K562 (cell line): ENCODE results near the gene MCM9. TPM values are rescaled to one million over a fixed set of nuclear protein-coding genes. Genes with fewer than 3 reads are reported as not detected.

Source experiments
- EP300 ChIP-seq: IDR thresholded peaks from 2 replicates; pipeline ENCODE4 v1.6.1; 2012; ENCODE audit warnings: low read length, improper control_type of control experiment
- HLTF ChIP-seq: fragments of 450-650 bp; IDR thresholded peaks from 2 replicates; pipeline ENCODE4 v1.6.1; 2016
- KDM5B ChIP-seq: fragments of 200-600 bp; sonication (generic); IDR thresholded peaks from 2 replicates; pipeline ENCODE4 v1.6.1; 2012; ENCODE audit warnings: low read depth, mild to moderate bottlenecking, moderate library complexity, low read length, control low read depth, inconsistent platforms; ENCODE audit not compliant: insufficient replicate concordance
- MAZ ChIP-seq, 2 experiments: fragments of 450-650 bp in 1 of 2; sonication (generic) in 1 of 2; formaldehyde crosslinking; IDR thresholded peaks in 1 of 2; conservative IDR thresholded peaks in 1 of 2; 2 replicates each; pipeline versions ENCODE4 v1.4.0 to v1.5.0; 2020; ENCODE audit warnings: mild to moderate bottlenecking in 1 of 2, missing genetic modification reagents in 1 of 2
- POLR2A ChIP-seq: fragments of 450-650 bp; conservative IDR thresholded peaks from 2 replicates; pipeline ENCODE4 v1.6.1; 2016
- RB1 ChIP-seq: fragments of 450-650 bp; IDR thresholded peaks from 2 replicates; pipeline ENCODE4 v1.6.1; 2017; ENCODE audit warnings: low read depth, mild to moderate bottlenecking
- RBBP5 ChIP-seq: fragments of 200-600 bp; sonication (generic); IDR thresholded peaks from 2 replicates; pipeline ENCODE4 v1.6.1; 2012; ENCODE audit warnings: borderline replicate concordance, mild to moderate bottlenecking, low read length, control low read depth, inconsistent platforms; ENCODE audit not compliant: insufficient read depth, poor library complexity, severe bottlenecking
- RCOR1 ChIP-seq, 2 experiments: IDR thresholded peaks; 2 replicates each; pipeline ENCODE4 v1.6.1; 2012; ENCODE audit warnings: low read depth in 2 of 2, low read length in 2 of 2, borderline replicate concordance in 1 of 2, improper control_type of control experiment in 1 of 2
- SMAD4 ChIP-seq: fragments of 250-450 bp; sonication (Bioruptor Pico); conservative IDR thresholded peaks from 2 replicates; pipeline ENCODE4 v1.8.0; 2021; ENCODE audit warnings: inconsistent platforms, mild to moderate bottlenecking, moderate library complexity
- TARDBP ChIP-seq: fragments of 450-650 bp; IDR thresholded peaks from 2 replicates; pipeline ENCODE4 v1.6.1; 2016
- ZNF24 ChIP-seq: fragments of 450-650 bp; IDR thresholded peaks from 2 replicates; pipeline ENCODE4 v1.6.1; 2016
- ZNF584 ChIP-seq: fragments of 200-800 bp; sonication (Bioruptor generic); IDR thresholded peaks from 2 replicates; pipeline ENCODE4 v1.6.1; 2016; ENCODE audit warnings: low read depth, mild to moderate bottlenecking, missing genetic modification characterization, missing compliant biosample characterization
- polyA plus RNA-seq, 8 experiments: library from polyadenylated mRNA; depleted of rRNA in 4 of 8; stranded (reverse) in 5 of 8; unstranded in 3 of 8; fragments of >200 nt; fragmentation: Nextera tagmentation in 2 of 8; fragmentation: Illumina TruSeq in 1 of 8; extraction: Ambion mirVana in 2 of 8; extraction: Trizol in 1 of 8; gene quantifications; 2 replicates each; pipeline versions ENCODE4 v1.2.1 to v1.2.3, GENCODE V29; 2011 to 2014; ENCODE audit warnings: inconsistent platforms in 1 of 8, missing spikeins in 1 of 8
- total RNA-seq, 7 experiments: library from RNA; depleted of rRNA in 6 of 7; stranded (reverse); fragments of >200 nt in 6 of 7; fragmentation: Illumina TruSeq in 2 of 7; extraction: Trizol in 2 of 7; gene quantifications; 2 replicates each; pipeline versions ENCODE4 v1.2.1 to v1.2.3, GENCODE V29; 2011 to 2021; ENCODE audit warnings: low replicate concordance in 1 of 7
- TF ChIP-seq, protein P1 (sequence below): sonication (generic); formaldehyde crosslinking; IDR thresholded peaks from 2 replicates; pipeline ENCODE4 v1.8.1; 2023; ENCODE audit warnings: mild to moderate bottlenecking, missing genetic modification reagents, moderate library complexity
- TF ChIP-seq, protein P2 (sequence below): sonication (generic); formaldehyde crosslinking; IDR thresholded peaks from 2 replicates; pipeline ENCODE4 v1.8.1; 2023; ENCODE audit warnings: mild to moderate bottlenecking, missing genetic modification reagents
- TF ChIP-seq, protein P3 (sequence below): fragments of 450-650 bp; IDR thresholded peaks from 2 replicates; pipeline ENCODE4 v1.7.1; 2018; ENCODE audit warnings: mild to moderate bottlenecking, low read depth; ENCODE audit not compliant: partially characterized antibody
- TF ChIP-seq, protein P4 (sequence below): sonication (generic); formaldehyde crosslinking; IDR thresholded peaks from 2 replicates; pipeline ENCODE4 v1.8.0; 2023; ENCODE audit warnings: mild to moderate bottlenecking, missing genetic modification reagents

Gene MCM9
- total and polyA plus RNA-seq, 9 of the 15 experiments (the other 6 are each of a cell fraction or from before 2014, with no cell fraction given) = 4.8 to 16.7 (median 11.6) TPM

DNA sequence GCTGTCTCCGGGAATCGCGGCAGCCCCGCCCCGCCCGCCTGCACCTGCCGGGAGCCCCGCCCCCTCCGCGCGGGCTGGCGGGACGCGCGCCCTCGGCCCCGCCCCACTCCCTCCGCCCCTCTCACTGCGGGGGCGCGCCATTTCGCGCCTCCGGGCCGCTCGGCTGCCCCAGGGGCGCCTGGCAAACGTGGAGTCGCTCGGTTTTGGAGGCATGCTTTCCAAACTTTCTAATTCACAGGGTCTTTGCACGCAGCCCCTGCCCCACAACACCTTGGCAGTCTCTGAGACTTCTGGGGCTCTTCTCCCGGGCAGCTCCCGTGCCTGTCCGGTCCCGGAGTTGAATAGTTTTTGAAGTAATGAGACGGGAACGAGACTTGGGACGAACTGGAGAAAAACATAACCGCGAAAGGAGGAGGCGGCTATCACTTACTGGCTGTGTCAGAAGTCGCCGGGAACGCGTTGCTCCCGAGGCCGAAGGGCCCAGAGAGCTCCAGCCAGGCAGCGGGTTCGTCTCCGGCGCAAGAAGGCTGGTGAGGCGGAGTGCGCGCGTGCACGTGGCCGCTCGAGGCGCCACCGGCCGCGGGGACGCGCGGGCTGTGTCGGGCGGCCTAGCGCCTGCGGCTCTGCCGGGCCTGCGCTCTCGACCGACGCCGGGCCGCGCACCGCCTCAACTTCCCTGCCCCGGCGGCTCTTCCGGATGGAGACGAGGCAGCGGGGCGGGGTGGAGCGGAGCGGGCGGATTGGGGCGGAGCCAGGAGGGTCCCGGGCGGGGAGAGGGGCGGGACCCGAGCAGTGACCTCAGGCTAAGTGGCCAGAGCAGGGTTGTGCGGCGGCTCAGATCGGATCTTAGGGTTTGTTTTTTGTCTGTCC is at the start of gene MCM9 (continued):
- TF ChIP-seq, protein P1, sequence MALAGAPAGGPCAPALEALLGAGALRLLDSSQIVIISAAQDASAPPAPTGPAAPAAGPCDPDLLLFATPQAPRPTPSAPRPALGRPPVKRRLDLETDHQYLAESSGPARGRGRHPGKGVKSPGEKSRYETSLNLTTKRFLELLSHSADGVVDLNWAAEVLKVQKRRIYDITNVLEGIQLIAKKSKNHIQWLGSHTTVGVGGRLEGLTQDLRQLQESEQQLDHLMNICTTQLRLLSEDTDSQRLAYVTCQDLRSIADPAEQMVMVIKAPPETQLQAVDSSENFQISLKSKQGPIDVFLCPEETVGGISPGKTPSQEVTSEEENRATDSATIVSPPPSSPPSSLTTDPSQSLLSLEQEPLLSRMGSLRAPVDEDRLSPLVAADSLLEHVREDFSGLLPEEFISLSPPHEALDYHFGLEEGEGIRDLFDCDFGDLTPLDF (CRISPR knock-in tag) = peak; percentile 30; the same call in 1 of the 2 replicates
- TF ChIP-seq, protein P2, sequence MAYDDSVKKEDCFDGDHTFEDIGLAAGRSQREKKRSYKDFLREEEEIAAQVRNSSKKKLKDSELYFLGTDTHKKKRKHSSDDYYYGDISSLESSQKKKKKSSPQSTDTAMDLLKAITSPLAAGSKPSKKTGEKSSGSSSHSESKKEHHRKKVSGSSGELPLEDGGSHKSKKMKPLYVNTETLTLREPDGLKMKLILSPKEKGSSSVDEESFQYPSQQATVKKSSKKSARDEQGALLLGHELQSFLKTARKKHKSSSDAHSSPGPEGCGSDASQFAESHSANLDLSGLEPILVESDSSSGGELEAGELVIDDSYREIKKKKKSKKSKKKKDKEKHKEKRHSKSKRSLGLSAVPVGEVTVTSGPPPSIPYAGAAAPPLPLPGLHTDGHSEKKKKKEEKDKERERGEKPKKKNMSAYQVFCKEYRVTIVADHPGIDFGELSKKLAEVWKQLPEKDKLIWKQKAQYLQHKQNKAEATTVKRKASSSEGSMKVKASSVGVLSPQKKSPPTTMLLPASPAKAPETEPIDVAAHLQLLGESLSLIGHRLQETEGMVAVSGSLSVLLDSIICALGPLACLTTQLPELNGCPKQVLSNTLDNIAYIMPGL (CRISPR knock-in tag) = peak; percentile 78; the same call in 1 of the 2 replicates
- TF ChIP-seq ZNF24 (0 out of 2 replicates have a peak, but pooled peaks have one; percentile 28), RB1 (peak; percentile 56; the same call in 1 of the 2 replicates), RBBP5 (peak; percentile 84), SMAD4 (CRISPR knock-in tag) (peak; percentile 84), MAZ (CRISPR knock-in tag; conservative IDR thresholded peaks at IDR 0.05 in 1 of 2, IDR thresholded peaks at IDR 0.05 in 1 of 2) (peak; percentile 89 to 90), KDM5B (peak; percentile 66), POLR2A (peak; percentile 90), ZNF584 (CRISPR knock-in tag) (peak; percentile 73; the same call in 1 of the 2 replicates), RCOR1 (IDR thresholded peaks at IDR 0.05; ENCODE audit: borderline replicate concordance in 1 of 2, low read depth in 2 of 2, low read length in 2 of 2) (no peak), EP300 (no peak; the same call in 1 of the 2 replicates), TARDBP (no peak), HLTF (0 out of 2 replicates have a peak, but pooled peaks have one; percentile 54)
- TF ChIP-seq, protein P3, sequence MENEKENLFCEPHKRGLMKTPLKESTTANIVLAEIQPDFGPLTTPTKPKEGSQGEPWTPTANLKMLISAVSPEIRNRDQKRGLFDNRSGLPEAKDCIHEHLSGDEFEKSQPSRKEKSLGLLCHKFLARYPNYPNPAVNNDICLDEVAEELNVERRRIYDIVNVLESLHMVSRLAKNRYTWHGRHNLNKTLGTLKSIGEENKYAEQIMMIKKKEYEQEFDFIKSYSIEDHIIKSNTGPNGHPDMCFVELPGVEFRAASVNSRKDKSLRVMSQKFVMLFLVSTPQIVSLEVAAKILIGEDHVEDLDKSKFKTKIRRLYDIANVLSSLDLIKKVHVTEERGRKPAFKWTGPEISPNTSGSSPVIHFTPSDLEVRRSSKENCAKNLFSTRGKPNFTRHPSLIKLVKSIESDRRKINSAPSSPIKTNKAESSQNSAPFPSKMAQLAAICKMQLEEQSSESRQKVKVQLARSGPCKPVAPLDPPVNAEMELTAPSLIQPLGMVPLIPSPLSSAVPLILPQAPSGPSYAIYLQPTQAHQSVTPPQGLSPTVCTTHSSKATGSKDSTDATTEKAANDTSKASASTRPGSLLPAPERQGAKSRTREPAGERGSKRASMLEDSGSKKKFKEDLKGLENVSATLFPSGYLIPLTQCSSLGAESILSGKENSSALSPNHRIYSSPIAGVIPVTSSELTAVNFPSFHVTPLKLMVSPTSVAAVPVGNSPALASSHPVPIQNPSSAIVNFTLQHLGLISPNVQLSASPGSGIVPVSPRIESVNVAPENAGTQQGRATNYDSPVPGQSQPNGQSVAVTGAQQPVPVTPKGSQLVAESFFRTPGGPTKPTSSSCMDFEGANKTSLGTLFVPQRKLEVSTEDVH = peak; percentile 77
- TF ChIP-seq, protein P4, sequence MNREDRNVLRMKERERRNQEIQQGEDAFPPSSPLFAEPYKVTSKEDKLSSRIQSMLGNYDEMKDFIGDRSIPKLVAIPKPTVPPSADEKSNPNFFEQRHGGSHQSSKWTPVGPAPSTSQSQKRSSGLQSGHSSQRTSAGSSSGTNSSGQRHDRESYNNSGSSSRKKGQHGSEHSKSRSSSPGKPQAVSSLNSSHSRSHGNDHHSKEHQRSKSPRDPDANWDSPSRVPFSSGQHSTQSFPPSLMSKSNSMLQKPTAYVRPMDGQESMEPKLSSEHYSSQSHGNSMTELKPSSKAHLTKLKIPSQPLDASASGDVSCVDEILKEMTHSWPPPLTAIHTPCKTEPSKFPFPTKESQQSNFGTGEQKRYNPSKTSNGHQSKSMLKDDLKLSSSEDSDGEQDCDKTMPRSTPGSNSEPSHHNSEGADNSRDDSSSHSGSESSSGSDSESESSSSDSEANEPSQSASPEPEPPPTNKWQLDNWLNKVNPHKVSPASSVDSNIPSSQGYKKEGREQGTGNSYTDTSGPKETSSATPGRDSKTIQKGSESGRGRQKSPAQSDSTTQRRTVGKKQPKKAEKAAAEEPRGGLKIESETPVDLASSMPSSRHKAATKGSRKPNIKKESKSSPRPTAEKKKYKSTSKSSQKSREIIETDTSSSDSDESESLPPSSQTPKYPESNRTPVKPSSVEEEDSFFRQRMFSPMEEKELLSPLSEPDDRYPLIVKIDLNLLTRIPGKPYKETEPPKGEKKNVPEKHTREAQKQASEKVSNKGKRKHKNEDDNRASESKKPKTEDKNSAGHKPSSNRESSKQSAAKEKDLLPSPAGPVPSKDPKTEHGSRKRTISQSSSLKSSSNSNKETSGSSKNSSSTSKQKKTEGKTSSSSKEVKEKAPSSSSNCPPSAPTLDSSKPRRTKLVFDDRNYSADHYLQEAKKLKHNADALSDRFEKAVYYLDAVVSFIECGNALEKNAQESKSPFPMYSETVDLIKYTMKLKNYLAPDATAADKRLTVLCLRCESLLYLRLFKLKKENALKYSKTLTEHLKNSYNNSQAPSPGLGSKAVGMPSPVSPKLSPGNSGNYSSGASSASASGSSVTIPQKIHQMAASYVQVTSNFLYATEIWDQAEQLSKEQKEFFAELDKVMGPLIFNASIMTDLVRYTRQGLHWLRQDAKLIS = no peak
